Fibroblast of lung (primary cell): ENCODE data around the gene TMPRSS15. TPM values are rescaled to one million over a fixed set of nuclear protein-coding genes. Genes with fewer than 3 reads are reported as not detected.

Experiments used
- DNase-seq, 2 donors: peaks; one replicate each; pipeline versions ENCODE4 v3.0.0 to v3.0.0-alpha.2; 2010; ENCODE audit warnings: low read depth in 2 of 2
- H2AFZ ChIP-seq: 2 replicates; pipeline ENCODE4 v1.5.1; 2012; ENCODE audit warnings: low read length, control low read depth, inconsistent platforms
- H3K27ac ChIP-seq: 2 replicates; pipeline ENCODE4 v1.5.1; 2011; ENCODE audit warnings: low read length, control low read depth; ENCODE audit not compliant: insufficient read depth
- H3K27me3 ChIP-seq: 2 replicates; pipeline ENCODE4 v1.5.1; 2011; ENCODE audit warnings: mild to moderate bottlenecking, low read length; ENCODE audit not compliant: control insufficient read depth, insufficient read depth
- H3K36me3 ChIP-seq: 2 replicates; pipeline ENCODE4 v1.5.1; 2011; ENCODE audit warnings: low read length; ENCODE audit not compliant: control insufficient read depth, insufficient read depth
- H3K4me1 ChIP-seq: 2 replicates; pipeline ENCODE4 v1.5.1; 2011; ENCODE audit warnings: low read length; ENCODE audit not compliant: control insufficient read depth, insufficient read depth; ENCODE audit errors: extremely low read depth
- H3K4me2 ChIP-seq: 2 replicates; pipeline ENCODE4 v1.5.1; 2011; ENCODE audit warnings: low read length, control low read depth; ENCODE audit not compliant: insufficient read depth; ENCODE audit errors: extremely low read depth
- H3K4me3 ChIP-seq, 4 experiments: fragments of 200-600 bp in 1 of 4; sonication (generic) in 1 of 4; replicated peaks in 1 of 4; 2 replicates each; pipeline ENCODE4 v1.5.1; 2011 to 2016; ENCODE audit warnings: low read length in 4 of 4, low read depth in 3 of 4, mild to moderate bottlenecking in 3 of 4, control low read depth in 2 of 4, inconsistent platforms in 1 of 4, mixed read lengths in 1 of 4; ENCODE audit not compliant: insufficient read depth in 1 of 4; ENCODE audit errors: control extremely low read depth in 1 of 4
- H3K79me2 ChIP-seq: 2 replicates; pipeline ENCODE4 v1.5.1; 2012; ENCODE audit warnings: mild to moderate bottlenecking, low read length, inconsistent platforms; ENCODE audit not compliant: control insufficient read depth, insufficient read depth
- H3K9ac ChIP-seq: 2 replicates; pipeline ENCODE4 v1.5.1; 2011; ENCODE audit warnings: mild to moderate bottlenecking, low read length, control low read depth; ENCODE audit not compliant: insufficient read depth
- H3K9me3 ChIP-seq: 2 replicates; pipeline ENCODE4 v1.5.1; 2012; ENCODE audit warnings: low read depth, low read length; ENCODE audit not compliant: control insufficient read depth, insufficient read depth
- H4K20me1 ChIP-seq: 2 replicates; pipeline ENCODE4 v1.5.1; 2011; ENCODE audit warnings: low read length; ENCODE audit not compliant: control insufficient read depth, insufficient read depth; ENCODE audit errors: extremely low read depth
- EZH2 ChIP-seq: IDR thresholded peaks from 2 replicates; pipeline ENCODE4 v1.5.1; 2012; ENCODE audit warnings: low read length, control low read depth, mild to moderate bottlenecking; ENCODE audit errors: missing control alignments
- polyA plus RNA-seq, 2 donors: library from polyadenylated mRNA; depleted of rRNA in 1 of 2; stranded (reverse) in 1 of 2; unstranded in 1 of 2; fragments of >200 nt; gene quantifications; 2 replicates each; pipeline ENCODE4 v1.2.1, GENCODE V29; 2011 to 2012; ENCODE audit warnings: missing spikeins in 1 of 2
- total RNA-seq: library from RNA; depleted of rRNA; stranded (reverse); fragments of >200 nt; gene quantifications from 2 replicates; pipeline ENCODE4 v1.2.1, GENCODE V29; 2014
- TF ChIP-seq, protein P1 (sequence below), 2 donors: IDR thresholded peaks in 1 of 2; conservative IDR thresholded peaks in 1 of 2; 1 replicate in 1 of 2; 2 replicates in 1 of 2; pipeline ENCODE4 v1.5.1; 2011 to 2012; ENCODE audit warnings: low read length in 2 of 2, control low read depth in 1 of 2, inconsistent platforms in 1 of 2, low read depth in 1 of 2, mild to moderate bottlenecking in 1 of 2

TMPRSS15 gene
- total and polyA plus RNA-seq, 2 donors (not counting 1 experiment from before 2014, with no cell fraction given): not detected

DNA sequence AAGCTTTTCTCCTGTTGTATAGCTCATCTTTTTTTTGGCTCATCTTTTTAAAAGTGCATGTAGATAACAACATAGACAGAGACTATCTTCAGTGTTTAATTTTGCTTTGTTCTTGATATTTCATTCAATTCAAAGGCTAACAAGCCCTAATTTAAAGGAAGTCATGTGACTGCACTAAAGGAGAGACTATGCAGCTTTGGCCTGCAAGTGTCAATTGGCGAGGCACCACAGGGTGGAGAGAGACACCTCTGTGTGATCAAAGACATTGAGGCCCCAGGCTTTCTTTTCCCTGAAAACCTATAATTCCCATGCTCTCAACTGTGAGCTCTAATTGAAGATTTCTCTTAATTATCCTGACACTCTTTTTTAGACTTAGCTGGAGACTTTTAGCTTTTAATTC lies 105.4 kb downstream of the TMPRSS15 start:
- no peaks in the 10 kb centered on the region for H3K4me1 ChIP-seq
- no peak overlapping the region for H3K4me2 ChIP-seq
- no peaks in the 10 kb centered on the region for H3K79me2 ChIP-seq
- H4K20me1 ChIP-seq: no peaks in the 10 kb centered on the region
- no peak overlapping the region for H3K27ac ChIP-seq
- H3K4me3 ChIP-seq: no peak overlapping the region
- H3K27me3 ChIP-seq: no peaks in the 10 kb centered on the region
- no peak for DNase-seq
- H2AFZ ChIP-seq: no peak overlapping the region
- no peak overlapping the region for H3K9ac ChIP-seq
- H3K9me3 ChIP-seq: no peaks in the 10 kb centered on the region
- TF ChIP-seq, protein P1, sequence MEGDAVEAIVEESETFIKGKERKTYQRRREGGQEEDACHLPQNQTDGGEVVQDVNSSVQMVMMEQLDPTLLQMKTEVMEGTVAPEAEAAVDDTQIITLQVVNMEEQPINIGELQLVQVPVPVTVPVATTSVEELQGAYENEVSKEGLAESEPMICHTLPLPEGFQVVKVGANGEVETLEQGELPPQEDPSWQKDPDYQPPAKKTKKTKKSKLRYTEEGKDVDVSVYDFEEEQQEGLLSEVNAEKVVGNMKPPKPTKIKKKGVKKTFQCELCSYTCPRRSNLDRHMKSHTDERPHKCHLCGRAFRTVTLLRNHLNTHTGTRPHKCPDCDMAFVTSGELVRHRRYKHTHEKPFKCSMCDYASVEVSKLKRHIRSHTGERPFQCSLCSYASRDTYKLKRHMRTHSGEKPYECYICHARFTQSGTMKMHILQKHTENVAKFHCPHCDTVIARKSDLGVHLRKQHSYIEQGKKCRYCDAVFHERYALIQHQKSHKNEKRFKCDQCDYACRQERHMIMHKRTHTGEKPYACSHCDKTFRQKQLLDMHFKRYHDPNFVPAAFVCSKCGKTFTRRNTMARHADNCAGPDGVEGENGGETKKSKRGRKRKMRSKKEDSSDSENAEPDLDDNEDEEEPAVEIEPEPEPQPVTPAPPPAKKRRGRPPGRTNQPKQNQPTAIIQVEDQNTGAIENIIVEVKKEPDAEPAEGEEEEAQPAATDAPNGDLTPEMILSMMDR (conservative IDR thresholded peaks at IDR 0.05 in 1 of 2, IDR thresholded peaks at IDR 0.05 in 1 of 2; ENCODE audit: low read depth in 1 of 2, low read length in 2 of 2): no peak
- no peak for TF ChIP-seq EZH2
- H3K36me3 ChIP-seq: no peaks in the 10 kb centered on the region

DNA sequence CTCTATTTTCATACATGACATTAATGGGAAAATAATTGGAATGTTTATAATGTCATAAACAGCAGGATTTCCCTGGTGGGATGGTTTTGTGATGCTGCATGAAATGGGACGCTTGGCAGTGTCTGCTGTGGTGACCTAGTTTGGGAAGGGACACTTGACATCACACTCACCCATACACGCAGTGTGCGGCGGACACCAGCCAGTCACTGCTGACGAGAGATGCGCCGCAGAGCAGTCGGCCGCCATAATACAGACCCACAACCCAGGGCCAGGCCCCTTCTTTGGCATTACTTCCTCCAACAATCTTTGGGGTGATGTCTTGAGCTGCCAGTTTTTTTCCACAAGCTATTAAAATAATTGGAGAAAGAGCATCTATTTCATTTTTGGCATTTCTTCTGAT lies 109.5 kb downstream of the TMPRSS15 start:
- H3K36me3 ChIP-seq: no peaks in the 10 kb centered on the region
- no peaks in the 10 kb centered on the region for H4K20me1 ChIP-seq
- H3K4me2 ChIP-seq: no peak overlapping the region
- no peaks in the 10 kb centered on the region for H3K9me3 ChIP-seq
- TF ChIP-seq, protein P1 (conservative IDR thresholded peaks at IDR 0.05 in 1 of 2, IDR thresholded peaks at IDR 0.05 in 1 of 2; ENCODE audit: low read depth in 1 of 2, low read length in 2 of 2): no peak
- no peak for TF ChIP-seq EZH2
- no peak overlapping the region for H2AFZ ChIP-seq
- H3K27me3 ChIP-seq: no peaks in the 10 kb centered on the region
- no peak for DNase-seq
- no peak overlapping the region for H3K9ac ChIP-seq
- no peak overlapping the region for H3K27ac ChIP-seq
- no peak overlapping the region for H3K4me3 ChIP-seq
- H3K4me1 ChIP-seq: no peaks in the 10 kb centered on the region
- no peaks in the 10 kb centered on the region for H3K79me2 ChIP-seq

- H3K79me2 ChIP-seq: no peaks in the 10 kb centered on the region
- H3K9ac ChIP-seq: no peak overlapping the region
- H3K4me1 ChIP-seq: no peaks in the 10 kb centered on the region
- DNase-seq: no peak
- no peaks in the 10 kb centered on the region for H4K20me1 ChIP-seq
- H3K9me3 ChIP-seq: no peaks in the 10 kb centered on the region
- H3K27me3 ChIP-seq: no peaks in the 10 kb centered on the region
- H3K27ac ChIP-seq: no peak overlapping the region
- H3K4me3 ChIP-seq: no peak overlapping the region
- no peak overlapping the region for H2AFZ ChIP-seq
- TF ChIP-seq, protein P1 (conservative IDR thresholded peaks at IDR 0.05 in 1 of 2, IDR thresholded peaks at IDR 0.05 in 1 of 2; ENCODE audit: low read depth in 1 of 2, low read length in 2 of 2): no peak
- TF ChIP-seq EZH2: no peak
- no peak overlapping the region for H3K4me2 ChIP-seq
- H3K36me3 ChIP-seq: no peaks in the 10 kb centered on the region
Observed at GRCh38 chr21:18289876-18290275, 113.7 kb downstream of the TMPRSS15 start.
